Measurements from ENCODE around the gene ZNF621. TPM values are rescaled to one million over a fixed set of nuclear protein-coding genes. Genes with fewer than 3 reads are reported as not detected.

Gene ZNF621
- total RNA-seq, 1 donor from 2014 or later: 29.0 TPM

GRCh38 chr3:40566694-40567093 is 41.9 kb downstream of the ZNF621 start:
- Mint-ChIP-seq H3K27me3 (peaks cover 11% of the 10 kb centered on the region), H3K36me3 (ENCODE audit: insufficient read depth) (peaks cover 1% of the 10 kb centered on the region), H3K9me3 (ENCODE audit: low read depth) (peaks cover 14% of the 10 kb centered on the region), H3K4me3 (ENCODE audit: low read depth) (no peak overlapping the region), H3K4me1 (ENCODE audit: low read depth) (peaks cover 9% of the 10 kb centered on the region), H3K27ac (no peak overlapping the region)
- no peak for DNase-seq (ENCODE audit: low spot score, unreplicated experiment)
- no peak for TF ChIP-seq CTCF (IDR thresholded peaks at IDR 0.05; ENCODE audit: unreplicated experiment)

- TF ChIP-seq CTCF (IDR thresholded peaks at IDR 0.05; ENCODE audit: unreplicated experiment): no peak
- peaks cover 10% of the 10 kb centered on the region for H3K9me3 Mint-ChIP-seq (ENCODE audit: low read depth)
- no peak for DNase-seq (ENCODE audit: low spot score, unreplicated experiment)
- H3K4me1 Mint-ChIP-seq (ENCODE audit: low read depth): peaks cover 4% of the 10 kb centered on the region
- peaks cover 4% of the 10 kb centered on the region for H3K27me3 Mint-ChIP-seq
- H3K27ac Mint-ChIP-seq: no peak overlapping the region
- H3K36me3 Mint-ChIP-seq (ENCODE audit: insufficient read depth): no peaks in the 10 kb centered on the region
- H3K4me3 Mint-ChIP-seq (ENCODE audit: low read depth): no peak overlapping the region
Measured at GRCh38 chr3:40572588-40572987, 47.8 kb downstream of the ZNF621 start.

GRCh38 chr3:40574050-40574449 is 49.3 kb downstream of the ZNF621 start:
- Mint-ChIP-seq H3K27me3 (peaks cover 4% of the 10 kb centered on the region), H3K4me1 (ENCODE audit: low read depth) (peaks cover 4% of the 10 kb centered on the region), H3K27ac (no peak overlapping the region), H3K36me3 (ENCODE audit: insufficient read depth) (no peaks in the 10 kb centered on the region), H3K9me3 (ENCODE audit: low read depth) (peaks cover 5% of the 10 kb centered on the region), H3K4me3 (ENCODE audit: low read depth) (no peak overlapping the region)
- no peak for TF ChIP-seq CTCF (IDR thresholded peaks at IDR 0.05; ENCODE audit: unreplicated experiment)
- no peak for DNase-seq (ENCODE audit: low spot score, unreplicated experiment)

- Mint-ChIP-seq H3K4me1 (ENCODE audit: low read depth) (peaks cover 4% of the 10 kb centered on the region), H3K9me3 (ENCODE audit: low read depth) (peaks cover 5% of the 10 kb centered on the region), H3K27me3 (peaks cover 4% of the 10 kb centered on the region), H3K36me3 (ENCODE audit: insufficient read depth) (no peaks in the 10 kb centered on the region), H3K4me3 (ENCODE audit: low read depth) (no peak overlapping the region), H3K27ac (no peak overlapping the region)
- TF ChIP-seq CTCF (IDR thresholded peaks at IDR 0.05; ENCODE audit: unreplicated experiment): no peak
- no peak for DNase-seq (ENCODE audit: low spot score, unreplicated experiment)
Measured at GRCh38 chr3:40574661-40575060, 49.9 kb downstream of the ZNF621 start.

GRCh38 chr3:40576396-40576795 is 51.6 kb downstream of the ZNF621 start:
- no peak for DNase-seq (ENCODE audit: low spot score, unreplicated experiment)
- Mint-ChIP-seq H3K27ac (no peak overlapping the region), H3K4me1 (ENCODE audit: low read depth) (no peaks in the 10 kb centered on the region), H3K27me3 (peaks cover 6% of the 10 kb centered on the region), H3K9me3 (ENCODE audit: low read depth) (no peaks in the 10 kb centered on the region), H3K4me3 (ENCODE audit: low read depth) (no peak overlapping the region), H3K36me3 (ENCODE audit: insufficient read depth) (no peaks in the 10 kb centered on the region)
- TF ChIP-seq CTCF (IDR thresholded peaks at IDR 0.05; ENCODE audit: unreplicated experiment): no peak
